Hepatic stellate cell (primary cell): ENCODE results near the gene WNK1.
"Not testable (repeated sequence)": the region's sequence is repeated elsewhere in the genome, so short reads cannot be mapped to it uniquely, and the experiment has no call there.

Source experiments
- DNase-seq: peaks from one replicate; pipeline ENCODE4 v3.0.0; 2011; ENCODE audit warnings: low spot score

Gene WNK1

GRCh38 chr12:751999-752694, at the start of gene WNK1:
Gene WNK1 (plus strand): TSS chr12:752579. CDS start chr12:753566, 987 bp downstream.
- DNase-seq, result peak; percentile 99

- DNase-seq, result no peak
These were observed 47.7 kb upstream of the WNK1 start for GRCh38 chr12:704516-705242.

- not testable (repeated sequence) for DNase-seq
These were observed 44.3 kb upstream of the WNK1 start for GRCh38 chr12:708084-708483.

GRCh38 chr12:709455-710020, 42.8 kb upstream of the WNK1 start:
- no peak for DNase-seq

GRCh38 chr12:712172-712863, 40.1 kb upstream of the WNK1 start:
- DNase-seq, result peak; percentile 13

- DNase-seq, result no peak
These were observed 39.0 kb upstream of the WNK1 start for GRCh38 chr12:713281-713875.

- no peak for DNase-seq
These were observed 35.9 kb upstream of the WNK1 start for GRCh38 chr12:716506-716905.

GRCh38 chr12:718756-719102, 33.6 kb upstream of the WNK1 start:
- no peak for DNase-seq

GRCh38 chr12:720231-720941, 32.0 kb upstream of the WNK1 start:
- DNase-seq, result no peak

GRCh38 chr12:724194-724855, 28.1 kb upstream of the WNK1 start:
- no peak for DNase-seq

GRCh38 chr12:725076-725475, 27.3 kb upstream of the WNK1 start:
- DNase-seq, result no peak

GRCh38 chr12:726281-727140, 25.9 kb upstream of the WNK1 start:
- DNase-seq, result no peak

GRCh38 chr12:727321-727720, 25.1 kb upstream of the WNK1 start:
- no peak for DNase-seq

GRCh38 chr12:728781-729180, 23.6 kb upstream of the WNK1 start:
- DNase-seq, result no peak

- DNase-seq, result no peak
These were observed 23.2 kb upstream of the WNK1 start for GRCh38 chr12:729221-729620.

- DNase-seq, result no peak
These were observed 21.8 kb upstream of the WNK1 start for GRCh38 chr12:730550-730949.

- DNase-seq, result no peak
These were observed 15.1 kb upstream of the WNK1 start for GRCh38 chr12:737122-737739.

- DNase-seq, result no peak
These were observed 13.7 kb upstream of the WNK1 start for GRCh38 chr12:738712-739111.

GRCh38 chr12:739349-739748, 13.0 kb upstream of the WNK1 start:
- DNase-seq, result no peak

- no peak for DNase-seq
These were observed 11.5 kb upstream of the WNK1 start for GRCh38 chr12:740921-741320.
